NCI-H446 (cell line): ENCODE data around the gene ANGPTL7.

ENCODE experiments used
- DNase-seq, 2 experiments: peaks; one replicate each; lab custom pipeline; 2025; lab: John Stamatoyannopoulos, UW

ANGPTL7 gene

DNA sequence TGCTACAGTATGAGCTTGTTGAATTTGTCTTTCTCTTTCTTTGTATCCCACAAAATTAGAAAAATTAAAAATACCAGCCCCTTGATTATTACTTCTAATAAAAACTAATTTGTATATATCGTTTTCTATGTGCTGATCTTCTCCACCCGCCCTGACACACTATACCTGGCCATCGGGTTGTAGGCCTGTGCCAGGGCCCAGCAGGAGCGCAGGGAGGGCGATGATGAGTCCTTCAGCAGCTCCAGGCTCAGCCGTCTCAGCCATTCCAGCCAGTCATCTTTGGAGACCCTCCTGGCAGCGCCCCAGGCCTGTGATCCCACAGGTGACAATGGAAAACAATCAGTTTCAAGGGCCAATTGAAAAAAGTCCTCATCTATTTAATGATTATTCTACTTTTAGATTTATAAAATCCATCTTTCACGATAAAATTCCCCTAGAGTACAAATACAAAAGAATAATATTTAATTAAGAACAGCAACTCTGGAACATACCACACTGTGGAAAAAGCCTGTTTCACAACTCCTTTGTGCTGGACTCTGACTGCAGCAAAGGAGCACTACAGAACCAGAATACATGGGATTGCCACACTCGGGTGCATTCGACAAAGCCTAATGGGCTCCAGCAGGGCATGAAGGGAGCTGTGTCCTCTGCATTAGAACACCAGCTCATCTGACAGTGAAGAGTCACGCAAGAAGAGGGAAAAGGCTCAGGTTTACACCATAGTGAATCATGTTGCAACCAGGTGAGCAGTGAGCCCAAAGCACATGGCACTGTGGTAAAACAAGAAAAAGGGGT, 15.4 kb downstream of the ANGPTL7 start:
- no peak for DNase-seq

- no peak for DNase-seq
Observed at GRCh38 chr1:11207898-11208611, 18.9 kb downstream of the ANGPTL7 start.

- no peak for DNase-seq
Observed at GRCh38 chr1:11211461-11211860, 22.3 kb downstream of the ANGPTL7 start.

DNA sequence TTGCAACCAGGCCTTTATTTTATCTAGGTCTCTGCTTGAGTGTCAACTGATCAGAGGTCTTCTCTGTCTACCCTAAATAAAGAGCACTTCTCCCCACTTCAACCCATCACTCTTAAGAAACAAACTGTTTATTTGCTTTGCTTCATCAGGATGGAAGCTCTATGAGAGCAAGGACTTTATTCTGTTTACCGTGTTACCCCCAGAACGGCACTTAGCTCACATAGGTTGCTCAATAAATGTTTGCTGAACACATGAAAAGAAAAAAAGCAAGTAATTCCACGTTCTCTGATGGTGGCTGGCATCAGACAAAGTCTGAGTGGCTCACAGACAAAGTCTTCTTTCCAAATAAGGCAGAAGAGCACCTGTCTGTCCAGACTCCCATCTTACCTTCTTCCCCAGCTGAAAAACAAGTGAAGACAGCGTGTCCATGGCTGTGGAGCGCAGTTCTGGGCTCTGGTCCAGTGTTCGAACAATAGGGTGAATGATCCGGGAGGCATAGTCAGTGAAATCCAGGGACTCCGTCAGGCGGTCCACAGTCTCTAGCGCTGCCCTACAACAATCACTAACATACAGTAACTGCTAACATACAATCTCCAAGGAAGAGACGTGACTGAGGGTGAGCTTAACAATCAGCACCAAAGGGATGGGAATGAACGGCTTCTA, 22.9 kb downstream of the ANGPTL7 start:
- no peak for DNase-seq

- no peak for DNase-seq
Observed at GRCh38 chr1:11214698-11215380, 25.7 kb downstream of the ANGPTL7 start.

DNA sequence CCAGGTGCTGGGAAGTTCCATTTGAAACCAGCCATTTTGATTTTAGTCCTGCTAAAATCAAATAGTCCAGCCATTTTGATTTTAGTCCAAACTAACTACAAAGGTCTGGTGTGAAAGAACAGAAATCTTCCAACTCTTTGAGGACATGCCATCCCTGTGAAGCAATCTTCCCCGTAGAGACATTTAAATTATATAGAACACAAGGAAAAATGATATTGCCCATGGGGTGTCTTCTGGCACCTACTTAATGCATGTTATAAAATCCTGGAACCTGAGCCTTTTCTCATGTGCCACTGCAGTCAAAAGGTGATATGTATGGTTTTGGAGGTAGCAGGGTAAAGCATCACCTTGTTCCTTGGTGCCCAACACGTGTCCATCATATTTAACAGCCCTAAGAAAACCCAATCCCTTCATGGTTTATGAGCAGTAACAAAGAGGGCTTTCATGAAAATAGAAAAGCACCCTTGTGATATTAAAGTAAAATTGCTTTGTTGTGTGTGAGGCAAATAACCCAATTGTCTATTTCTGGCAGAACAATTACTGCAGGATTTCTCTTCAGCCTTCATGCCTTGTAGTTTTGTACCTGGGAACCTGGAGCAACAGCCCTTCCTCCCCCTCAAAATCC, 26.3 kb downstream of the ANGPTL7 start:
- no peak for DNase-seq

- DNase-seq = no peak
Observed at GRCh38 chr1:11216074-11216473, 26.9 kb downstream of the ANGPTL7 start.

DNA sequence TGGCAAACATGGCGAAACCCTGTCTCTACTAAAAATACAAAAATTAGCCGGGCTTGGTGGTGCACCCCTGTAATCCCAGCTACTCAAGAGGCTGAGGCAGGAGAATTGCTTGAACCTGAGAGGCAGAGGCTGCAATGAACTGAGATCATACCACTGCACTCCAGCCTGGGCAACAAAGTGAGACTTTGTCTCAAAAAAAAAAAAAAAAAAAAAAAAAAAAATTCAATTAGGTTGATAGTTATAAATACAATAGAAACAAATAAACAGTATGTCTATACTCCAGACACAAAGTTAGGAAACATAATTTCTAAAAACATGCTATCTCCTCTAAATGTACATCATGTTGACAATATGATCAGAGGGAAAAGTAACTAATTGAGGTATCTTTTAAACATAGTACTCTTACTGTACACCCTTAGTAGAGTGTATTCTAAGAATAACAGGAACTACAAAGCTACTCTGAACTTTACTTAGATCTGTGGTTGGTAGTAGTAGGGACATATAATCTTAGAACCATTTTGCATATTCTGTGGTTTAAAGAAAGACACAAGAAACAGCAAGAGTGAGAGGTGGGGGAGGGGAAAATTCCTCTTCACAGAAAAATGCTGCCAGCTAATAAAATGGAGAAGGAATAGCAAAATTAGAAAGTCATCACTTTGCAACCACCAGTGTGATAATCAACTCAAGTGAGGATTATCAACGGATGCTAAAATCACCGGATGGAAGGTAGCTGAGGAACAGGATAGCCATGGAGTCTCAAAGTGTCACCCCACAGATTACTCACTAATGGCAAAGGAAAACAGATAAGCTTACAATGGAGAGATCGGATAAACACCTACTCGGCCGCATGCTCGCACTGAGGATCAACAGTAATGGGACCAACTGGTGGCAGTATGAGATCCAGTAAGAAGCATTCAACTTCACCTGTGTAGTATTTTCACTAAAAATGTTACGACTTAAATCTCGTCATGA, 38.2 kb downstream of the ANGPTL7 start:
- no peak for DNase-seq

DNA sequence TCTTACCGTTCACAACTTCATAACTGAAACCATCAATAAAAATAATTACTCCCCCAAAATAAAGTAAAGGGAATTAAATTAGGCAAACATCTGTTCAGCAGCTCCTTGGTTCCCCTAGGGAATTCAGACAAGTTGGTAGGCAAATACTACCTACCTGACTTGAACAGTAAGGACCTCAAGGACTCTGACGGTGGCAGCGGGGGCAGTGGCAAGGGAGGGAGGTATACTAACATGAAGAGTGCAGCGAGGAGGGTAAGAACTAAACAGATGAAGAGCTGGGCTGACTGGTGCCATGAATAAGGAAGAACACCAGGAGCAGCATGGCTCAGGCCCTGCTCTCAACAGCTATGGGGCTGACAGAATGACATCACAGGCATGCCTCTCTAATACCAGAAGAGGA, 40.0 kb downstream of the ANGPTL7 start:
- DNase-seq = no peak

- DNase-seq = no peak
Observed at GRCh38 chr1:11233208-11233607, 44.1 kb downstream of the ANGPTL7 start.

GRCh38 chr1:11237356-11237755, 48.2 kb downstream of the ANGPTL7 start:
- peak in 1 of 2 experiments; percentile 57 for DNase-seq

- no peak for DNase-seq
Observed at GRCh38 chr1:11238311-11238710, 49.2 kb downstream of the ANGPTL7 start.

- no peak for DNase-seq
Observed at GRCh38 chr1:11245248-11245647, 56.1 kb downstream of the ANGPTL7 start.
